Karpas-422 (cell line): Measurements from ENCODE around the gene GPBP1. TPM values are rescaled to one million over a fixed set of nuclear protein-coding genes. Genes with fewer than 3 reads are reported as not detected.
"Not testable (repeated sequence)": the region's sequence is repeated elsewhere in the genome, so short reads cannot be mapped to it uniquely, and the experiment has no call there.

Experiments
- DNase-seq: peaks from one replicate; pipeline ENCODE4 v3.0.0-alpha.2; 2015
- H2AFZ ChIP-seq: fragments of 200-600 bp; sonication (generic); 2 replicates; pipeline ENCODE4 v1.6.1; 2014; ENCODE audit warnings: antibody characterized with exemption, low read length, mixed read lengths
- H3K27ac ChIP-seq: fragments of 200-600 bp; sonication (generic); 2 replicates; pipeline ENCODE4 v1.5.1; 2014; ENCODE audit warnings: mild to moderate bottlenecking, low read length, moderate library complexity
- H3K27me3 ChIP-seq: fragments of 200-600 bp; sonication (generic); 2 replicates; pipeline ENCODE4 v1.6.1; 2014; ENCODE audit warnings: low read length, mixed read lengths
- H3K36me3 ChIP-seq: fragments of 200-600 bp; sonication (generic); 2 replicates; pipeline ENCODE4 v1.6.1; 2014; ENCODE audit warnings: low read length, mixed read lengths; ENCODE audit not compliant: insufficient read depth
- H3K4me1 ChIP-seq: fragments of 200-600 bp; sonication (generic); 2 replicates; pipeline ENCODE4 v1.6.1; 2014; ENCODE audit warnings: mild to moderate bottlenecking, low read length, mixed read lengths
- H3K4me2 ChIP-seq: fragments of 200-600 bp; sonication (generic); 2 replicates; pipeline ENCODE4 v1.6.1; 2014; ENCODE audit warnings: low read length, low read depth, mild to moderate bottlenecking; ENCODE audit not compliant: poor library complexity, severe bottlenecking
- H3K4me3 ChIP-seq: fragments of 200-600 bp; sonication (generic); 2 replicates; pipeline ENCODE4 v1.5.1; 2014; ENCODE audit warnings: mild to moderate bottlenecking, antibody characterized with exemption, low read length, mixed read lengths
- H3K79me2 ChIP-seq: fragments of 200-600 bp; sonication (generic); 2 replicates; pipeline ENCODE4 v1.6.1; 2014; ENCODE audit warnings: mild to moderate bottlenecking, low read length, mixed read lengths
- H3K9ac ChIP-seq: fragments of 200-600 bp; sonication (generic); 2 replicates; pipeline ENCODE4 v1.6.0; 2014; ENCODE audit warnings: low read length
- H3K9me2 ChIP-seq: fragments of 200-600 bp; sonication (generic), shearing (Covaris generic); replicated peaks from 2 replicates; pipeline ENCODE4 v1.6.0; 2014; ENCODE audit warnings: mild to moderate bottlenecking, low read length, moderate library complexity; ENCODE audit not compliant: insufficient read depth
- H3K9me3 ChIP-seq: fragments of 300-700, 200-600 bp; sonication (generic); 2 replicates; pipeline ENCODE4 v1.6.1; 2014; ENCODE audit warnings: low read length, mixed read lengths
- H4K20me1 ChIP-seq: fragments of 200-600 bp; sonication (generic); 2 replicates; pipeline ENCODE4 v1.6.1; 2014; ENCODE audit warnings: mild to moderate bottlenecking, antibody characterized with exemption, low read length, low read depth; ENCODE audit not compliant: insufficient read depth
- total RNA-seq: library from RNA; depleted of rRNA; stranded (reverse); fragments of >200 nt; shearing (Covaris generic); gene quantifications from 2 replicates; pipeline ENCODE4 v1.2.3, GENCODE V29; 2014; ENCODE audit warnings: low replicate concordance

The GPBP1 gene
- total RNA-seq, 1 experiment from 2014 or later, result 69.0 TPM

GRCh38 chr5:57181154-57181553 lies 7.3 kb downstream of the GPBP1 start:
- Histone ChIP-seq H3K36me3 (peaks cover 71% of the 10 kb centered on the region), H3K79me2 (peaks cover 100% of the 10 kb centered on the region), H3K9me2 (no peaks in the 10 kb centered on the region), H3K9ac (no peak overlapping the region), H2AFZ (no peak overlapping the region), H3K4me1 (peaks cover 58% of the 10 kb centered on the region), H3K9me3 (no peaks in the 10 kb centered on the region), H3K27ac (no peak overlapping the region), H3K4me3 (no peak overlapping the region), H3K27me3 (no peaks in the 10 kb centered on the region), H4K20me1 (peaks cover 90% of the 10 kb centered on the region), H3K4me2 (no peak overlapping the region)
- DNase-seq, result no peak

- Histone ChIP-seq H3K9ac (no peak overlapping the region), H3K27me3 (no peaks in the 10 kb centered on the region), H3K4me3 (no peak overlapping the region), H3K4me1 (peaks cover 49% of the 10 kb centered on the region), H3K79me2 (peaks cover 100% of the 10 kb centered on the region), H4K20me1 (peaks cover 75% of the 10 kb centered on the region), H2AFZ (no peak overlapping the region), H3K9me2 (no peaks in the 10 kb centered on the region), H3K4me2 (peak overlapping the region; percentile 29), H3K27ac (no peak overlapping the region), H3K36me3 (peaks cover 42% of the 10 kb centered on the region), H3K9me3 (no peaks in the 10 kb centered on the region)
- DNase-seq, result peak; percentile 49
Observed at GRCh38 chr5:57184322-57184721, 10.5 kb downstream of the GPBP1 start.

- Histone ChIP-seq H3K36me3 (peaks cover 32% of the 10 kb centered on the region), H3K27ac (no peak overlapping the region), H3K4me2 (no peak overlapping the region), H2AFZ (no peak overlapping the region), H3K79me2 (peaks cover 100% of the 10 kb centered on the region), H3K9me2 (no peaks in the 10 kb centered on the region), H3K4me1 (peaks cover 43% of the 10 kb centered on the region), H3K27me3 (no peaks in the 10 kb centered on the region), H4K20me1 (peaks cover 75% of the 10 kb centered on the region), H3K9me3 (no peaks in the 10 kb centered on the region), H3K9ac (no peak overlapping the region), H3K4me3 (no peak overlapping the region)
- no peak for DNase-seq
Observed at GRCh38 chr5:57185313-57185712, 11.5 kb downstream of the GPBP1 start.

GRCh38 chr5:57186194-57186593 lies 12.3 kb downstream of the GPBP1 start:
- Histone ChIP-seq H3K9ac (no peak overlapping the region), H3K9me2 (no peaks in the 10 kb centered on the region), H3K27me3 (no peaks in the 10 kb centered on the region), H3K4me1 (peaks cover 43% of the 10 kb centered on the region), H3K4me3 (no peak overlapping the region), H3K27ac (no peak overlapping the region), H3K4me2 (peak overlapping the region; percentile 39), H3K9me3 (no peaks in the 10 kb centered on the region), H2AFZ (no peak overlapping the region), H4K20me1 (peaks cover 76% of the 10 kb centered on the region), H3K79me2 (peaks cover 100% of the 10 kb centered on the region), H3K36me3 (peaks cover 25% of the 10 kb centered on the region)
- DNase-seq, result no peak

GRCh38 chr5:57187977-57188376 lies 14.1 kb downstream of the GPBP1 start:
- H3K9me2 ChIP-seq, H3K4me3 ChIP-seq, H3K9me3 ChIP-seq, H3K27me3 ChIP-seq, H2AFZ ChIP-seq, H3K9ac ChIP-seq, H3K27ac ChIP-seq, DNase-seq: not testable (repeated sequence)
- Histone ChIP-seq H4K20me1 (peaks cover 71% of the 10 kb centered on the region), H3K36me3 (peaks cover 24% of the 10 kb centered on the region), H3K79me2 (peaks cover 100% of the 10 kb centered on the region), H3K4me2 (peak overlapping the region; percentile 8), H3K4me1 (peaks cover 43% of the 10 kb centered on the region)

- Histone ChIP-seq H3K27ac (no peak overlapping the region), H3K4me3 (no peak overlapping the region), H3K4me2 (no peak overlapping the region), H3K9me2 (no peaks in the 10 kb centered on the region), H3K9me3 (no peaks in the 10 kb centered on the region), H4K20me1 (peaks cover 65% of the 10 kb centered on the region), H2AFZ (no peak overlapping the region), H3K27me3 (no peaks in the 10 kb centered on the region), H3K36me3 (peaks cover 21% of the 10 kb centered on the region), H3K4me1 (peaks cover 39% of the 10 kb centered on the region), H3K79me2 (peaks cover 100% of the 10 kb centered on the region), H3K9ac (no peak overlapping the region)
- DNase-seq, result no peak
Observed at GRCh38 chr5:57189515-57189914, 15.7 kb downstream of the GPBP1 start.

GRCh38 chr5:57190593-57190992 lies 16.7 kb downstream of the GPBP1 start:
- no peak for DNase-seq
- H3K36me3 ChIP-seq, result peaks cover 16% of the 10 kb centered on the region
- H3K79me2 ChIP-seq, result peaks cover 100% of the 10 kb centered on the region
- no peaks in the 10 kb centered on the region for H3K27me3 ChIP-seq
- peaks cover 65% of the 10 kb centered on the region for H4K20me1 ChIP-seq
- no peak overlapping the region for H3K9ac ChIP-seq
- no peaks in the 10 kb centered on the region for H3K9me3 ChIP-seq
- H3K27ac ChIP-seq, result no peak overlapping the region
- no peaks in the 10 kb centered on the region for H3K9me2 ChIP-seq
- no peak overlapping the region for H3K4me3 ChIP-seq
- no peak overlapping the region for H3K4me2 ChIP-seq
- peaks cover 28% of the 10 kb centered on the region for H3K4me1 ChIP-seq
- no peak overlapping the region for H2AFZ ChIP-seq

GRCh38 chr5:57191163-57191562 lies 17.3 kb downstream of the GPBP1 start:
- no peaks in the 10 kb centered on the region for H3K9me2 ChIP-seq
- no peak overlapping the region for H3K9ac ChIP-seq
- no peak for DNase-seq
- peaks cover 63% of the 10 kb centered on the region for H4K20me1 ChIP-seq
- no peaks in the 10 kb centered on the region for H3K9me3 ChIP-seq
- peaks cover 100% of the 10 kb centered on the region for H3K79me2 ChIP-seq
- no peak overlapping the region for H3K4me2 ChIP-seq
- H3K36me3 ChIP-seq, result peaks cover 16% of the 10 kb centered on the region
- H2AFZ ChIP-seq, result no peak overlapping the region
- H3K4me1 ChIP-seq, result peaks cover 22% of the 10 kb centered on the region
- no peak overlapping the region for H3K27ac ChIP-seq
- H3K27me3 ChIP-seq, result no peaks in the 10 kb centered on the region
- H3K4me3 ChIP-seq, result no peak overlapping the region

- Histone ChIP-seq H3K4me3 (no peak overlapping the region), H3K9ac (no peak overlapping the region), H3K9me2 (no peaks in the 10 kb centered on the region), H2AFZ (no peak overlapping the region), H3K9me3 (no peaks in the 10 kb centered on the region), H3K36me3 (peaks cover 16% of the 10 kb centered on the region), H3K27me3 (no peaks in the 10 kb centered on the region), H3K4me1 (peaks cover 14% of the 10 kb centered on the region), H4K20me1 (peaks cover 58% of the 10 kb centered on the region), H3K79me2 (peaks cover 100% of the 10 kb centered on the region), H3K4me2 (no peak overlapping the region), H3K27ac (no peak overlapping the region)
- no peak for DNase-seq
Observed at GRCh38 chr5:57191986-57192385, 18.1 kb downstream of the GPBP1 start.
